ENCODE results near the gene LNX1. TPM values are rescaled to one million over a fixed set of nuclear protein-coding genes. Genes with fewer than 3 reads are reported as not detected.

Gene LNX1
- total and polyA plus RNA-seq, 12 donors = 1.2 to 8.9 (median 3.7) TPM

DNA sequence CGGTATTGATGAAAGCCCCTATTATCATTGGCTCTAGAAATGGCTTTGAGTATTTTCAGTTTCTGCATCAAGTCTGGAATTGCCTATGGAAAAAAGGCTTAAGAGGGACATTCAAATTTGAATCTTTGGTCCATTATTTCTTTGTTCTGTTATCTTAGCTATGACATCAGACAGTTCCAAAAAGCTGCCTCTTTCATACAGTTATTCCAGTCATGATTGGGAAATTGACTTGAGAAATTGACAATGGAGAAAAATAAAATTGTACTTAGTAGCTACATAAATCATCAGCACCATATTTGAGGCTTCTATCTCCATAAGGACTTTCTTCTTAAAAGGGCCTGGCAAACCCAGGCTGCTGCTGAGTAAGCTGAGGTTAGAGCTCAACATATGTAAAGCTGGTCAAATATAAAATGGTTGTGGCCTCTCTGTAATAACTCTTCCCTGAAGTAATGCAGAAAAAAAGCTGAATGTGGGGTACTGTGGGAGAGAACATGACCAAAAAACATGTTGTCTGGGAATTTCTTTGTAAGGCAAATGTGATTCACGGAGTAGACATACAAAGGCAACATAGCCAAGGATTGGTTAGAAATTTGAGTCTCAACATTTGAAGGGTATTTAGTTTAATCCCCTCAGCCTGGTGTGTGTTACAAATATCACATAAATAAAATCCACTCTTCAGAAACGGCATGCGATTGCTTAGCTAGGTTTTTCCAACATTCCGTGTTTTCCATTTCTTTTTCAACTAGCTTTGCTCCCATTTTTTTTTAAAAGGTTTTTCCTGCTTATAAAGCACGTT, 100.9 kb downstream of the LNX1 start:
- peak overlapping the region in 2 of 5 donors; percentile 39 to 43 for H3K27ac ChIP-seq

DNA sequence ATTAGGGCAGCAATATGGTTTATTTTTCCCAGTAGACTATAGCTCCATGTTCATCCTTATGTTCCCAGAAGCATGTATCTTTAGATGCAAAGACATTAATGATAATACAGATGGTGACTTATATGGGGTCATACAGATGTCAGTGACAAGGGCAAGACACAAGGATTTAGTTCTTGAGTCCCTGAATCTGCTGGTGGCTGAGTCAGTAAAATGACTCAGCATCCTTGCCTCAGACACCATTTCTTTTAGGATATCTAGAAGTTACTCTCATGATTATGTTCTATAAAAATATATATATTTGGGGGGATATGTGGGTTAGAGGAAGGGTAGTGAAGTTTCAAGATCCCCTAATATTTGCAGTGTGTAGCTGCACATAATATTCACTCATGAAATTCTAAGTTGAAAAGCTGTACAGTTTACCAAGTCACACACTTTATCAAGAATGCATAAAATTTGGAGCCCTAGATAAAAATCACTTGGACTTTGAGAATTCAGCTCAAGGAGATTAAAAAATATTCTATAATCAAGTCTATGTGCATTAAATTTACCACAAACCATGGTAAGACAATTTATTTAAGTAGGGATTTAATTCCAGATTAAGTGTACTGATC, 101.9 kb downstream of the LNX1 start:
- Histone ChIP-seq H3K27me3 (no peaks in the 10 kb centered on the region), H3K4me3 (no peak overlapping the region), H3K36me3 (replicated peaks in 1 of 2) (no peaks in the 10 kb centered on the region), H3K9me3 (replicated peaks in 1 of 3) (no peaks in the 10 kb centered on the region), H3K27ac (no peak overlapping the region), H3K4me1 (replicated peaks in 1 of 2) (peaks cover 6 to 43% of the 10 kb centered on the region in 2 donors)
- peak in 1 of 7 donors; percentile 20 for DNase-seq
- no peak for TF ChIP-seq POLR2A (IDR thresholded peaks at IDR 0.05)
- TF ChIP-seq, protein P1, sequence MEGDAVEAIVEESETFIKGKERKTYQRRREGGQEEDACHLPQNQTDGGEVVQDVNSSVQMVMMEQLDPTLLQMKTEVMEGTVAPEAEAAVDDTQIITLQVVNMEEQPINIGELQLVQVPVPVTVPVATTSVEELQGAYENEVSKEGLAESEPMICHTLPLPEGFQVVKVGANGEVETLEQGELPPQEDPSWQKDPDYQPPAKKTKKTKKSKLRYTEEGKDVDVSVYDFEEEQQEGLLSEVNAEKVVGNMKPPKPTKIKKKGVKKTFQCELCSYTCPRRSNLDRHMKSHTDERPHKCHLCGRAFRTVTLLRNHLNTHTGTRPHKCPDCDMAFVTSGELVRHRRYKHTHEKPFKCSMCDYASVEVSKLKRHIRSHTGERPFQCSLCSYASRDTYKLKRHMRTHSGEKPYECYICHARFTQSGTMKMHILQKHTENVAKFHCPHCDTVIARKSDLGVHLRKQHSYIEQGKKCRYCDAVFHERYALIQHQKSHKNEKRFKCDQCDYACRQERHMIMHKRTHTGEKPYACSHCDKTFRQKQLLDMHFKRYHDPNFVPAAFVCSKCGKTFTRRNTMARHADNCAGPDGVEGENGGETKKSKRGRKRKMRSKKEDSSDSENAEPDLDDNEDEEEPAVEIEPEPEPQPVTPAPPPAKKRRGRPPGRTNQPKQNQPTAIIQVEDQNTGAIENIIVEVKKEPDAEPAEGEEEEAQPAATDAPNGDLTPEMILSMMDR (IDR thresholded peaks at IDR 0.05) = no peak
- intact Hi-C loops (cut with DNase I) = no loop called here

More for the DNA sequence above, 100.9 kb downstream of the LNX1 start:
- H3K36me3 ChIP-seq (replicated peaks in 1 of 2) = no peaks in the 10 kb centered on the region
- H3K9me3 ChIP-seq (replicated peaks in 1 of 3) = no peaks in the 10 kb centered on the region
- intact Hi-C loops (cut with DNase I) = loop anchor here in 1 of 2 donors (10.0 kb wide), 1 partner anchor 104 kb away; the partner anchor contains the start of gene LNX1
- no peak overlapping the region for H3K4me3 ChIP-seq
- TF ChIP-seq, protein P1 (IDR thresholded peaks at IDR 0.05) = no peak
- no peak for TF ChIP-seq POLR2A (IDR thresholded peaks at IDR 0.05)
- H3K4me1 ChIP-seq (replicated peaks in 1 of 2) = peaks cover 6 to 33% of the 10 kb centered on the region in 2 donors
- H3K27me3 ChIP-seq = no peaks in the 10 kb centered on the region
- 64 to 68% (median 67%) methylated on average over 6 of the region's 6 CpGs for WGBS, 4 donors
- DNase-seq = no peak

DNA sequence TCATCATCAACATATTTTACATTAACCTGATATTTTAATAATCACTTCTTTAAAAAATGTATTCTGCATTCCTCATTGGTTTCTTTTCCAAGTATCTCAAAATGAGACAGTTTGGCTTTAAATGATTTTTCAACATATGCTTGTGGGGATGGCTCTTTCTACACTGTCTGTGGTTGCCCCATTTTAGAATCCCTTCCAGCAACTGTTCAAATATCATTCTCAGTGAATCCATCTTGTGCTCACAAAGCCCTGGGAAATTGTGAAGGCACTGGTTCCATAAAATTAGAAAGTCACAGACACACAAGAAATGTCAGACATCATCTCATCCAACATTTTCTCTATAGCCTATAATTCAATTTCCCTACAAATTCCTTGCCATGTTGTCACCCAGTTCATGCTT, 103.5 kb downstream of the LNX1 start:
- no peaks in the 10 kb centered on the region for H3K36me3 ChIP-seq (replicated peaks in 1 of 2)
- intact Hi-C loops (cut with DNase I) = no loop called here

DNA sequence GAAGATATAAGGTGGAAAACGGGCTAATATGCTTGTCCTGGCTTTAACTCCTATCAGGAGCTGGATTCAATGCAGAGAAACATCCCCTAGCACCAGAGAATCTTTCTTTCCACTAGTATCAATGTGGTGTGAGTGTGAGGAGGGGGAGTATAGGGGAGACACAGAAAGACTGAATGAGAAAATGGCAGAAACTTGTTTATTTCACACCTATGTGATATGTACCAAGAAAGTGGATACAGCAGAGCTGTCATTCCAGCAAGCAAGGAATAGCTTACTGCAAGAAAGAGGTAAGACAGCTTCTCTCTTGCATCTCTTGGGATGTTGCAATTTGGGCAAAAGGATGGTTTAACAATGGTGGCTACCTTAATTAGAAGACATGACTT, 105.6 kb downstream of the LNX1 start:
- Histone ChIP-seq H3K9me3 (replicated peaks in 1 of 3) (no peaks in the 10 kb centered on the region), H3K27ac (peak overlapping the region in 2 of 5 donors; percentile 65 to 71), H3K27me3 (no peaks in the 10 kb centered on the region), H3K4me1 (replicated peaks in 1 of 2) (peaks cover 3 to 38% of the 10 kb centered on the region in 2 donors), H3K4me3 (no peak overlapping the region), H3K36me3 (replicated peaks in 1 of 2) (no peaks in the 10 kb centered on the region)
- WGBS, 4 donors = 24 to 48% (median 42%) methylated on average over 1 of the region's 1 CpG
- no peak for TF ChIP-seq POLR2A (IDR thresholded peaks at IDR 0.05)
- TF ChIP-seq, protein P1 (IDR thresholded peaks at IDR 0.05) = no peak
- no peak for DNase-seq
- intact Hi-C loops (cut with DNase I) = no loop called here

More for the DNA sequence above, 103.5 kb downstream of the LNX1 start:
- Histone ChIP-seq H3K9me3 (replicated peaks in 1 of 3) (no peaks in the 10 kb centered on the region), H3K27ac (no peak overlapping the region), H3K4me3 (no peak overlapping the region), H3K27me3 (no peaks in the 10 kb centered on the region), H3K4me1 (replicated peaks in 1 of 2) (peaks cover 6 to 44% of the 10 kb centered on the region in 2 donors)
- TF ChIP-seq, protein P1 (IDR thresholded peaks at IDR 0.05) = no peak
- TF ChIP-seq POLR2A (IDR thresholded peaks at IDR 0.05) = no peak
- DNase-seq = no peak
